ENCODE results near the gene THAP7. TPM values are rescaled to one million over a fixed set of nuclear protein-coding genes. Genes with fewer than 3 reads are reported as not detected.

The THAP7 gene
- total and polyA plus RNA-seq, 2 of the 13 experiments (the other 11 are each of a cell fraction or from before 2014, with no cell fraction given): 13.0 to 25.5 TPM

- TF ChIP-seq ATAD3A (CRISPR knock-in tag; IDR thresholded peaks at IDR 0.05): 0 out of 2 replicates have a peak, but pooled peaks have one; percentile 71
- TF ChIP-seq ZC3H13 (CRISPR knock-in tag; IDR thresholded peaks at IDR 0.05): no peak
- 0 out of 2 replicates have a peak, but pooled peaks have one; percentile 59 for TF ChIP-seq ZNF329 (CRISPR knock-in tag; IDR thresholded peaks at IDR 0.05; ENCODE audit: low read depth)
- TF ChIP-seq PRDM15 (CRISPR knock-in tag; IDR thresholded peaks at IDR 0.05): no peak
- no peak for TF ChIP-seq ZSCAN31 (CRISPR knock-in tag; IDR thresholded peaks at IDR 0.05; ENCODE audit: low read depth)
- no peak for TF ChIP-seq LCORL (IDR thresholded peaks at IDR 0.05)
- TF ChIP-seq LCORL (CRISPR knock-in tag; IDR thresholded peaks at IDR 0.05): 0 out of 2 replicates have a peak, but pooled peaks have one; percentile 30
- TF ChIP-seq SRY (CRISPR knock-in tag; IDR thresholded peaks at IDR 0.05): peak; percentile 54; the same call in 1 of the 2 replicates
- TF ChIP-seq BCL6 (CRISPR knock-in tag; IDR thresholded peaks at IDR 0.05): peak; percentile 55; the same call in 1 of the 2 replicates
- no peak for TF ChIP-seq YEATS4 (CRISPR knock-in tag; IDR thresholded peaks at IDR 0.05; ENCODE audit: borderline replicate concordance)
- no peak for TF ChIP-seq IKZF4 (CRISPR knock-in tag; IDR thresholded peaks at IDR 0.05; ENCODE audit: borderline replicate concordance, low read depth, not compliant biosample characterization)
- no peak; the same call in 1 of the 2 replicates for TF ChIP-seq ZXDC (CRISPR knock-in tag; IDR thresholded peaks at IDR 0.05)
- TF ChIP-seq ELF4 (CRISPR knock-in tag; IDR thresholded peaks at IDR 0.05; ENCODE audit: borderline replicate concordance): no peak
- peak; percentile 53; the same call in 1 of the 2 replicates for TF ChIP-seq HOMEZ (CRISPR knock-in tag; IDR thresholded peaks at IDR 0.05; ENCODE audit: low read depth)
- no peak for TF ChIP-seq ZNF234 (CRISPR knock-in tag; conservative IDR thresholded peaks at IDR 0.05)
- 0 out of 2 replicates have a peak, but pooled peaks have one; percentile 56 for TF ChIP-seq MYPOP (CRISPR knock-in tag; IDR thresholded peaks at IDR 0.05)
Observed at GRCh38 chr22:21009638-21010425, 7.9 kb upstream of the THAP7 start (continued).
